HG03135 (cell line): ENCODE data around the gene IL1R2.

Experiments
- ATAC-seq: cut with Tn5 transposase; IDR thresholded peaks from one replicate; pipeline ENCODE4 v1.9.1; 2021; ENCODE audit warnings: mild to moderate bottlenecking, moderate library complexity; ENCODE audit not compliant: unreplicated experiment

IL1R2 gene

DNA sequence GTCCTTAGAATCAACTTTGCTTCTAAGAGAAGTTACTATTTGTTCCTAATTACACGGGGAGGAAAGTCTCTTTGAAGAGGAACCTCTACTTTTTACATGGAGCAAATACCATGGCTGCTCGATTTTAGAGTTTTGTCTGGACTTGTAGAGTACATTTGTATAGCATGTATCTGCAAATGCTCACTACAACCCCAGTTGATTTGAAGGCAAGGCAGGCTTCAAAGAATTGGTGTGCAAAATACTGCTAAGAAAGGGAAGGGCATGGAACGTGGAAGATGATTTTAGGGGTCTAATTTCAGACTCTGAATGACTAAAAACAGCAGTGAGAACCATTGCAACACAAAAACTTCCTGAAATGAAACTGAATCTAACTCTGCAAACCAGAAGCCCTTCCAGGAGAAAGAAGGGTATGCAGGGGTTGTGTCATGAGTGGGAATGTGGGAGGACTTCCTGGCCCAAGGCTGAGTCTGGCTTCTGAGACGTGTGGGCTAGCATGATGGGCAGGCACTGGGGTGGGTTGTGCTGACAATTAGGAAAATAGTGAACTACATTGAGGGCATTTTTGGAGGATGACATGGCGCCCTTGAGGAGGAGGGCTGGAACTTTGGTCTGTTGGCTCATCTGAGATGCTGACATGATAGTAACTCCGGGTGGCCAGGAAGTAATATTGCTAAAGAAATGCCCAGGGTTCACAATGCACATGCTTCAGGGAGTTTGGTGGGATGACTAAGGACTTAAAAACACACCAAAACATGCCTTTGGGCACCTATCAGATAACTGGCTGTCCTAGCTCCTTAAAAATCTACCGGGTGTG lies 18.9 kb upstream of the IL1R2 start:
- no peak for ATAC-seq

DNA sequence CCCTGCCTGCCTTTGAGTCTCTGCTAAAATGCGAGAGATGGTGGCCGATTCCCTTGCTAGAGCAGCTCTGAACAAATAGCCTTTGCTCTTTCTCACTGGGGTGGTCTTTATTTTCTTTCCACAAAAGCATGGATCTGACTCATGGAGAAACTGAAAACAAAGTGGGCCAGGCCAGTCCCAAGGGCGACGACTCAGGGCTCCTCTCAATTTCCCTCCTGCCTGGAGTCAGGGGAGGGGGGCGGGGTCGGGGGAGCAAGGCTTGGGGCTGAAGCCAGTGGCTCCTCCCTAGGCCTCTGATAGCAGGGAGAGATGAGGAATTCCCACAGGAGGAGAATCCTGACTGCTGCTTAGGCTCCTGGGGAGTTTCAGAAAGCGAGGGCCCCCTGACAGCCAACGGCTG lies 17.1 kb upstream of the IL1R2 start:
- ATAC-seq: no peak

DNA sequence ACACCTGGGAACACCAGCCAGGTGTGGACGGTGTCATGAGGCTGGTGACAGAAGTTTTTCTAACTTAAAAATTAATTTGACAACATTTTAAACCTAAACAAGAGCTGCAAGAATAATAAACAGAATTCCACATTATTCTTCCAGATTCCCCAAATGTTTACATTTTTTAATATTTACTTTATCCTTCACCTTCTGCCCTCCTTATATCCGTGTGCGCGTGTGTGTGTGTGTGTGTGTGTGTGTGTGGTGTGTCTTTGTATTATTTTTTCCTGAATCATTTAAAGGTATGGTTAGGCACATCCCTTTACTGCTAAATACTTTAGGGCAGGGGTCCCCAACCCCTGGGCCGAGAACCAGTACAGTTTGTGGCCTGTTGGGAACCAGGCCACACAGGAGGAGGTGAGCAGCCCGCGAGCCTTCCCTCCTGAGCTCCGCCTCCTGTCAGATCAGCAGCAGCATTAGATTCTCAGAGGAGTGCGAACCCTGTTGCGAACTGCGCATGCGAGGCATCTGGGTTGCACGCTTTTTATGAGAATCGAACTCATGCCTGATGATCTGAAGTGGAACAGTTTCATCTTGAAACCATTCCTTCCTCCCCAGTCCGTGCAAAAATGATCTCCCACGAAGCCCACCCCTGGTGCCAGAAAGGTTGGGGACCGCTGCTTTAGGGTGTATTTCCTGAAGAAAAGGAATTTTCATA lies 16.4 kb upstream of the IL1R2 start:
- ATAC-seq: no peak

DNA sequence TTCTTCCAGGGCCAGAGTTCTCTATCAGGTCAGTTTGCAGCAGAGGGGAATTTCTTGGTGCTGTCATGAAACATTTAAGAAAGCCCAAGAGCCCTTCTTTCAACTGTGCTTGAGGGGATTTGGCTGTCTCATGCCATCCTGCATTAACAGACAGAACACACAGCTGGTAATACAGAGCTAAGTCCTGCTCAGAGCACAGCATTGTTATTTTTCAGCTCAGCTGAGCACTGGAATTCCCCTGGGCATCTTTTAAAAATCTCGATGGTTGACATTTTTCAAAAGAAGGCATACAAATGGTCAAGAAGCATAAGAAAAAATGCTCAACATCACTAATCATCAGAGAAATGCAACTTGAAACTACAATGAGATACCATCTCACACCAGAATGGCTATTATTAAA lies 14.9 kb upstream of the IL1R2 start:
- ATAC-seq: no peak

DNA sequence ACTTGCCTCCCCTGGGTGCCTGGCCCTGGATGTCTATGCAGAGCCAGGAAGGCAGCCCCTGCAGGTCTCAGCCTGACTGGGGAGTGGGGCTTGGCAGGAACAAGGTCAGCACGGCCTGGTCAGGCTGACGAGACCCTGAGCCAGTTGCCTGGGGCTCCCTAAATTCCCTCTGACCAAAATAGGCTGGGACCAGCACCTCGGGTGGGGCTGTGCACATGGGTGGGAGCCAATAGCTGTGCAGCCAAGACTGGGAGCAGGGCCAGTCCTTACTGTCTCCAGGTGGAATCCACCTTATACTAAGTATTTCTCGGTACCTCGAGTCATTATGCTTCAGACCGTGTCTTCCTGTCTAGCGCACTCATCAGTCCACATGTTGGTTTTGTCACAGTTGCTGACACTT lies 11.4 kb upstream of the IL1R2 start:
- ATAC-seq: no peak

DNA sequence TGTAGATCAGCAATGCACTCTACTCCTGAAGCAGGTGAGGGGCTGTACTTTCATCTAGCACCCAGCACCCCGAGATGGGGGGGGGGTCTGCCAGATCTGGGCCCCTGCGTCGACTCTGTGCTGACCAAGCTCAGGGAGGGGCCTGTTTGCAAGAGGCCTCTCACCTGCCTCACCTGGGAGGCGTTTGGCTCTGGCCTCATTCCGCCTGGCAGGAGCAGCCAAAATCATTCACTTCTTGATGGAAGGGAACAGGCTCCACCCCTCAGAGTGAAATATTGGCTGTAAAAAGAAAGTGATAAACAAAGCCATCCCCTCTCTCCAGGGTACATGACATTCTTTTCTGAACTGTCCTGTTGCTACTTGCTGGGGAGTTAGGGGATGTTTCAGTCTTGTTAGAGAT lies 10.7 kb upstream of the IL1R2 start:
- ATAC-seq: no peak

DNA sequence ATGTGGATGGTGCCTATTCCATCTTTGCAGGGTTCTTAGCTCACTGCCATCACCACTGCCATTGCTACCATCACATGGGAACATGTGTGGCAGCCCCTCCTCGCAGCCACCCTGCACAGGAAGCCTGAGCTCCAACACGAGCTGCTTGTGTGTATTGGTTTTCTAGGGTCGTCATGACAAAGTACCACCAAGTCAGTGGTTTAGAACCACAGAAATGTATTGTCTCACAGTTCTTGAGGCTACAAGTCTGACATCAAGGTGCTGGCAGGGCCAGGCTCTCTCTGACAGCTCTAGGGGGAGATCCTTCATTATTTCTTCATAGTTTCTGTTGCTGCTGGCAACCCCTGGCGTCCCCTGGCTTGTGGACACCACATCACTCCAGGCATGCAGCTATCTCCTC lies 10.3 kb upstream of the IL1R2 start:
- ATAC-seq: no peak

DNA sequence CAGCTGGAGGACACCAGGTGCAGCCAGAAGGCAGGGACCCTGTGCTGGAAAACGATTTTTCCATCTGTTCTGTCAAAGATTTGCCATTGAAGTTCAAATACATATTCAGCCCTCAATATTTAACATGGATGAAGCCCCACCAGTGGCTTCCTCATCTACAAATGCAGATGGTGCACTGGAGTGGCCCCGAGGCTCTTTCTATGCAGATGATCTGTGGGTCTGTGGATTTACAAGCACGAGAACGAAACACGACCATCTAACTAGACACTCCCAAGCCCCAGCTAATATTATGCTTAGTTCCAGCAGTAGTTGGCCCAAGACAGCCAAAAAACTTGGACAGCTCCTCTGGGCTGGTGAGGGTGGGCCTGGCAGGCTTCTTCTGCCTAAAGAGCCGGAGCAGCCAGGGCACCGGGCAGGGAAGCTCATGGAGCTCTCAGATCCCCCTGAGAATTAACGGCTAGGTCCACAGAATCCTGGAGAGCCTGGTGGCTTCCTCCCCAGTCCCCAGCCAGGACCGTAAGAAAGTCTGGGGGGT lies 9.2 kb upstream of the IL1R2 start:
- no peak for ATAC-seq

DNA sequence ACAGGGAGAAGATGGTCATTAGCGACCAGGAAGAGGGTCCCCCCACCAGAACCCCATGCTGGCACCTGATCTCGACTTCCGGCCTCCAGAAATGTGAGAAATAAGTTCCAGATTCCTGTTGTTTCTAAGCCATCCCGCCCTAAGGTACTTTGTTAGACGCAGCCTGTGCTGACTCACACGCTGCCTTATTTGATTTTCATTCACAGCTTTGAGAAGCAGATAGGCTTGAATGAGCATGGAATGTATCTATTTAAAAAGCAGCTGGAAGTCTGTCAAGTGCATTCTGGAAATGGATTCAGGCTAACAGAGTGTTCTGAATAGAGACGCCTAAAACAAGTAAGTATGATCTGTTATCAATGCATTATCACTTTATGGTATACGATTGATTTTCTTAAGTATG lies 8.3 kb upstream of the IL1R2 start:
- no peak for ATAC-seq

DNA sequence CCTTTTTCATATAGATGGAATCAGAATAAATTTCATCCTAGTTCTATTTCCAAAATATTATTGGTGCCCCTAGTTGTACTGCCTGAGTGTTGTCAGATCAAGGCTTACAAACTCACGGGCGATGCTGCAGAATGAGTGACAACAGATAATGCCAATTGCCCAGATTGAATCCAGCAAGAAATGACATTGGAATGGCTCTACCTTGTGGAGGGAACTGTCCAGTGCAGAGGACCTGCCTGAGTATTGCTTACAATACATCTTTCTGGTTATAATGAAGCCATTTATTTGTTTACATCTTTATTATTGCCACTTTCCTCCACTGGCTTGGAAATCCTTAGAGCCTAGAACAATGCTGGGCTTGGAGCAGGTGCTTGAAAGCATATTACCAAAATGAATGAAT lies 7.8 kb upstream of the IL1R2 start:
- no peak for ATAC-seq

DNA sequence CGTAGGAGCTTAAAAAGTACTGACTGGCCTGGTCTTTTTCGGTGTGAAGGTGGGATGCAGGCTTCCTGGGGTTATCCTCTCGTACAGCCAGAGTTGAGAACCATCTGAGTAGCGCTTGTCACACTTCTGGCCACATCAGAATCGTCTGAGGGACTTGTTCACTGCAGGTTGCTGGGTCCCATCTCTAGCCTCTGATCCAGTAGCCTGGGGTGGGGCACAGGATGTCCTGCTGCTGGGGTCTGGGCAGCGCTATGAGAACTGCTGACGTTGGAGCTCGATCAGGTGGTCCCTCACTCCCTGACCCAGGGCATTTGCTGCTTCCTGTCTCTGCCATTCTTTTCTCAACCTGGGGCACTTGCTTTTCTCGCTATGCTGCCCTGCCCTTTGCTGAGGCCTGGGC lies 7.1 kb upstream of the IL1R2 start:
- no peak for ATAC-seq

DNA sequence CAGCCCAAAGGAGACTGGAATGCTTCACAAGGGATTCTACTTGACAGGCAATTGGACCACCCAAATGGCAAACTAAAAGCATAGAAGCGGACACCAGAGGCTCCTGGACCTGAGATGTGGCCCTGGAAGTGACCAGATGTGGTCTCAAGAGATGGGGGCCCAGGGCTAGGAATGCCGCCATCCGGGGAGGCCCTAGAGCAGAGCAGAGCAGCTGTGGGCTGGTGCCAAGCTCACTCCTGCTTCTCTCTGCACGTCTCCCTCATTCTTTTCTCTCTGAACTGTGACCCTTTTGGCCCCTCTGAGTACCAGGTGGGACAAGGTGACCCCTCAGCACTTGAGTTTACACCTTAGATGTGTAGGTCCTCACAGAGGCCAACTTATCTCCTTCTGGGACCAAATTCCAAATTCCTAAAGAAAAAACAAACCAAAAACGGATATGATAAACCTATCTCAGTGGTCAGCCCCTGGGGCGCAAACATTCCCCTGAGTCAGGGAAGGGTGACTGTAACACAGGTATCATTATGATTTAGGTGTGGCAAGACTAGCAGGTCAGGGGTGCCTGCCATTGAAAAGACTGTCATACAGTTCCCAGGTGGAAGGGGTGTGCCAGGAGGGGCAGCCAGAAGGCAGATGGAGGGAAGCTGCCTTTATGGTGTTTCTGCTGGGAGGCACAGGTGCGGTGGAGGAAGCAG lies 6.5 kb upstream of the IL1R2 start:
- ATAC-seq: no peak

DNA sequence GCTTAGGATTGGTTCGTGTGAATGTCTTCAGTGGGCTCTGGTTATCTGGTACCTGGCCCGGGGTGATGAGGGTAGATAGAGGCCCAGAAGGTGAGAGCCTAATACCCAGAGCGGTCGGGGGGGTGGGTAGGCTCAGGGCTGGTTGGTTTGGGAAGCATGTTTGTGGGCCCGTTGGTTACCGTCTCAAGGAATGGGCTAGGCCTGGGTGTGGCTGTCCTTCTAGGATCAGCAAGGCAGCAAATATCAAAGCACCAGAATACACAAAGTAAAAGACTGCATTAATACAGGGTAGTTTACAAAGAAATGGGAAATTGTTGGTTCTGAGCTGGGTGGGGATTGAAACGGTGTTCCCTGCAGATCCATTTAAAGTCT lies 6.0 kb upstream of the IL1R2 start:
- no peak for ATAC-seq

DNA sequence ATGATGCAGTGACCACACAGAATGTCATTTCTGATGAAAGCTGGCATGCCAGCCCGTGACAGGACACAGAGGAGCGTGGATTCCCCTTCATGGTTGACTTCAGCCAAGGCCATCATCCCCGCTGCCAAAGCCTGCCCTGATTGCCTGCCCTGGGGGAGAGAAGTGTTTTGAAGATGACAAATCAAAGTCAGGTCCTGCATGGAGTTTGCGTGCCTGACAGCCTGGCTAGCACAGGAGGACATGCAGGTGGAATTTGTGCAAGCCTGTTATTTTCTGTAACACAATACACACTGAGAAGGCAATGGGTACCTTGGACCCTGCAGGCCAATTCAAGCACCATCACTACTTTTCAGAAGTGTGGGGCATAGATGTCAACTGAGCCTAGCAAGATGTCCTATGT lies 5.4 kb upstream of the IL1R2 start:
- ATAC-seq: no peak

DNA sequence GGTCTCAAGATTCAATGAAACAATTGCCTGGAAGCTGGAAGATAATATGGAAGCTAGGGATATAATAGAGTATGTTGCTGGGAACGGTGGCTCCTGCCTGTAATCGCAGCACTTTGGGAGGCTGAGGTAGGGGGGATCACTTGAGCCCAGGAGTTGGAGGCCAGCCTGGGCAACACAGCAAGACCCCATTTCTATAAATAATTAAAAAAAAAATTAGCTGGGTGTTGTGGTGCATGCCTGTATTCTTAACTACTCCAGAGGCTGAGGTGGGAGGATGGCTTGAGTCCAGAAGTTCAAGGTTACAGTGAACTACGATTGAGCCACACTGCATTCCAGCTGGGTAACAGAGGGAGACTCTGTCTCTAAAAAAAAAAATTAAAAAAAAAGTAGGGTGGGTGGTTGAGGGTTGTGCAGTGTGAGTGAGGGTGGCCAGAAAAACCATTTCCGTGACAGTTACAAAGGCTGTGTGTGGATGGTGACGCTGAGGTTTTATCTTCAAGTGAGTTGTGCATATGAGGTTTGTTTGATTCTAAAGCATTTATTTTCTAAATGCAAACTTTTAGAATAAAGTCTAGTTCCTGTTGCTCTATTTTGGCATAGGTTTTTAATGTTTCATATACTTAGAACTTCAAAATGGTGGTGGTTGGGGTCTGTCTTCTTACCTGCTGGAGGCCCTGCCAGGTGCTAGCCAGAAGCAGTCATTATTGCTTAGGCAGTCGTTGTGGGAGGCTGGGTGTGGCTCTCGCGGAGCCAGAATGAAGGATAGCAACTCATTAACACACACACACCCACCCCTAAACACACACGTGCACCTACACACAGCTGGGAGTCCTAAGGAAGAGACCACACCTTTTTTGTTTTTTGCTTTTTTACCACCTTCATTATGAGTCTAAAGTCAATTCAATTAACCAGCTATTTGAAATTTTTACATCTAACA lies 4.7 kb upstream of the IL1R2 start:
- no peak for ATAC-seq

DNA sequence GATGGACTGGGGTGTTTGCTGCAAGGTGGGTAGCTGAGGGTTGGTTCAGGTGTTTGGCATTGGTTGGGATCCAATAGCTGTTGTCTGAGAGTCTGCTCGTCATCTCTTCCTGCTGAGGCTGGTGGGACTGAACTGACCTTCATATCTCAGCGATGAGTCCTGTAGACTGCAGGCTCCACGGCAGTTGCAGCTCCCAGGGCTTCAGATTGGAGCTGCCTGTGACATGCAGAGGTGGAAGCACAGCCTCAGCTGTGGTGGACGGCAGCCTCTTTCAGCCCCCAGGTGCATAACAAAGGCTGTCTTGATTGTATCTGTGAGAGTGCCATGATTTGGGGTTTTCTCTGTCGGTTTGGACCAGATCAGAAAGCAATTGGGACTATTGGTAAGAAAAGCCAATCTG lies 3.9 kb upstream of the IL1R2 start:
- no peak for ATAC-seq

DNA sequence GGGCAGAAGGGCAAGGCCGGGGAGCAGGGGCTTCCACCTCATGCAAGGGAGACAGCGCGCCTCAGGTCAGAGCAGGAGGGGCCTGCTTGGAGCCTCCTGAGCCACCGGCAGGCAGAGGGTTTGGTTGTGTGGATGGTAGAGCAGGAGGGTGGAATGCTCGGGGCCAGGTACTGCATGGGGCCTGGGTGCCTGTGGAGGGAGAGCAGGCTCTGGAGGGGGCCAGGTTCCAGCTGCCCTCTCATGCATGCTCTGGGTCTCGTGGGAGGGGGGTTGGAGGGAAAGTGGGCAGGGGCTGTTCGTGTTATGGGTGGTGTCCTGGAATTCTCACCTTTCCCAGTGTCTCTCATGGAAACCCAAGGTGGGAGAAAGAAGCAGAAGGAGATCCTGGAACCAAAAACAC lies 3.2 kb upstream of the IL1R2 start:
- no peak for ATAC-seq

DNA sequence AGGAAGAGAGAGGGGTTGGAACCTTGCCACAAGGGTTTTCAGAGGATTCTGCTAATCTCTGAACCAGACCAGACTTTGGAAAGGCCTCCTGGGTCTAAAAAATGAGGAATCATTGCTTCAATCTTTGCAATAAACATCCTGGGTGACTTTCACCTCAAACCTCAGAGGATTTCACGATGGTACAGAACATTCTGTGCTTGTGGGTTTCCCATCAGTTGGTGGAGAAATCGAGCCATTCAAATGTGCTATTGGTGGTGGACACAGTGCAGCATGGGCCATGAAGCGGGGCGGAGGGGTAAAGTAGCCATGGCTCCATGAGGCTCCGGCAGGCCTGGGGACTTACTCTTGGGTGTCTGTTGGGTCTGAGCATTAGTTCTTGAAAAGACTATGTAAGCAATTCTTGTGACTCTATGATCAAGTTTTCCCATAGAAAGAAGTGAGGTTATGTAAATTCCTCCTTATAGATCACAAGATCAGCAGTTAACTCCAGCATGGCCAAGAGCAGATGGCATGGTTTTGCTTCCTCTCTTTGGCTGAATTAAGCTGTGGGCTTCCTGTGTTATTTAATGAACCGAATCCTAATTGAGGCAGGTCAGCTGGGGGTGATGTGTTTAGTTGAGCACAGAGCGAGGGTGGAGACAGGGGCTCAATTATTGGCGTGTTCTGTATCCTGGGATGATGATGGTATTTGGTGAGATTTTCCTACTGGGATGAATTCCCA lies 1.9 kb upstream of the IL1R2 start:
- ATAC-seq: no peak

DNA sequence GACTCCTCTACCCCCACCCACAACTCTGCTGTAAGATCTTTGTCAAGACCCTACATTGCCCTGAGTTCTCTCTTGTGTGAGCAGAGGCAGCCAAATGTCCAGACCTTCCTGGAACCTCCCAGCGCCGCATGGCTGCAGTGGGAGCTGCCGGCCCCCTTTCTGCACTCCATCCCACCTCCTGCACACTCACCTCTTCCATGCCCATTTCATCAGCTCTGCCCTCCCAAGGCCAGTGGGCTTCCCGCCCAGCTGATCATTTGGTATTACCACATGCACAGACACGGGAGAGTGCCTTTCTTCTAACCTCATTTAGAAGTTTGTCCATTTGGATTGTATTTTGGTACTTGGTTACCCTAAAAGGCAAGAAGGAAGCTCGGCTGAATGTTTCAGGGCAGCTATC lies 2.0 kb downstream of the IL1R2 start:
- ATAC-seq: no peak

DNA sequence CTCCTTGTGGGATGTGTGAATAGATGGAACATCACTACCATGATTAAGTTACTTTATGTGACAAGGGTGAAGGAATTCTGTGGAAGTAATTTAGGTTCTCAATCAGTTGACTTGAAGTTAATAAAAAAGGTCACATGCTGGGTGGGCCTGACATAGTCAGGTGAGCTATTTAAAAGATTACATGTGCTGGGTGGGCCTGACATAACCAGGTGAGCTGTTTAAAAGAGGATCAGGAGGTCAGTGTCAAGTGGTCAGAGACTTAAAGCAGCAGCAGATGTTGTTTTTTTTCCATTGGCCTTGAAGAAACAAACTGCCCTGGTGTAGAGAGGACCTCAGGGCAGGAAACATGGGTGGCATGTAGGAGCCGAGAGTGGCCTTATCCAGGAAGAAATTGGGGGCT lies 3.3 kb downstream of the IL1R2 start:
- no peak for ATAC-seq
